C4-2B (cell line): ENCODE results near the gene LRMDA.

Experiments
- CTCF ChIP-seq: fragments of 450-650 bp; conservative IDR thresholded peaks from 2 replicates; pipeline ENCODE4 v1.5.1; 2017; ENCODE audit warnings: mild to moderate bottlenecking
- ZFX ChIP-seq: fragments of 450-650 bp; IDR thresholded peaks from 2 replicates; pipeline ENCODE4 v1.6.1; 2017

- TF ChIP-seq CTCF (no peak), ZFX (no peak)
Observed at GRCh38 chr10:76248649-76249200, 817.3 kb downstream of the LRMDA start.
